ENCODE data around the gene PML.

PML gene

DNA sequence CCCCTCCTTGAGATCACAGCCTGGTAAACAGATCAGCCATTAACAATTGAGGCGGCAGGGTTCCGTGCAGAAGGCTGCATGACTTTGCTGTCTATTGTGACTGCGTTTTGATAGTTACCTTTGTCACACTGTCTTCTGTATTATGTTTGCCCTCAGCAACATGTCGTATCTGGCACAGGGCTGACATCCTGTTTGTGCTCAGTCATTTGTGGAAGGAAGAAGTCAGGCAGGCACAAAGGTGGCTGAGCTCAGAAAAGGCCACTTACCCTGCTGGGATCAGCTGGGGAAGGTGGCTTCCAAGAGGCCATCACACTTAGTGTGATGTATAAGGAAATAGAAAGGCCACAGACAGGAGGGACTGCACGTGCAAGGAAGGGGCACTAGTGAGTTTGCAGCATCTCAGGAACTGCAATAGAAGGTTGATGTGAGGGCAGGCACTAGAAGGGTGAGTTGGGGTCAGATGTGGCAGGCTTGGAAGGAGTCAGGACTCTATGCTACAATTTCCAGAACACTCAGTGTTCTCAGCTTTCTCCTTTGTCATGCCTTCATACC, 13.4 kb downstream of the PML start:
- no peak for DNase-seq (ENCODE audit: low spot score)
- FAIRE-seq: no peak

DNA sequence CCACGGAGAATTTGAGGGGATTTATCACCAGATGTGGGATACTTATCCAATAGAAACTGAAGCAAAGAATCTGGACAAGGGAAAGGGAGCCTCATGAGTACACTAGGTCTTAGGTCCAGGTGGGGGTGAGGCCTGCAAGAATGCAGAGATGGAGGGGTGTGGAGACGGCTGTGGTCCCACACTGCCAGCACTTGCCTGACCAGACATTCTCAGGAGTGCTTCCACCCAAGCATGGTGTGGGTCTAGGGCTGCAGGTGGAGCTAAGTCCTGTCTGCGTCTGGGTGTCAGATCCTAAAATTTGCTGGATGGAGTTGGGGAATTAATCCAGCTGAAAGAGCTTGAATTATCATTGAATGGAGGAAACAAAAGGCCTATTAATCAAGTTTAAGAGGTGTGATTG, 14.4 kb downstream of the PML start:
- no peak for DNase-seq (ENCODE audit: low spot score)
- no peak for FAIRE-seq

- FAIRE-seq (no peak), DNase-seq (ENCODE audit: low spot score) (no peak)
These were observed 16.5 kb downstream of the PML start for GRCh38 chr15:74010929-74011540.

DNA sequence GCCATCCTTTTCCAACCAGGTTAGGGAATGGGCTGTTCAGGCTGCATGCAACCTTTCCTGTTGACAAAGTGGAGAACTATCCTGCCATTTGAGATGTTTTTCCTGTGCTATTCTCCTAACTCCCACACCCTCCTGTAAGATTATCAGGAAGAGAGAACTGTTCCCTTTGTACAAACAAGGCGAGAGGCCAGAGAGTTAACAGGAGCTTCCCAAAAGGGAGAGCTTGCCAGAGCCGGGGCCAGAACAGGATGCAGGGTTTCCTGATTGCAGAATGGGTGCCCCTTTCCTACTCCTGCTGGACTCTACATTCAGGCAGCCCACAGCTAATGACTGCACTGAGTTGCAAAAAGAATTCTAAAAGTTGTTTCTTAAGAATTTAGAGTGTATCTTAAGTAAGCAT, 17.1 kb downstream of the PML start:
- FAIRE-seq: no peak
- no peak for DNase-seq (ENCODE audit: low spot score)

DNA sequence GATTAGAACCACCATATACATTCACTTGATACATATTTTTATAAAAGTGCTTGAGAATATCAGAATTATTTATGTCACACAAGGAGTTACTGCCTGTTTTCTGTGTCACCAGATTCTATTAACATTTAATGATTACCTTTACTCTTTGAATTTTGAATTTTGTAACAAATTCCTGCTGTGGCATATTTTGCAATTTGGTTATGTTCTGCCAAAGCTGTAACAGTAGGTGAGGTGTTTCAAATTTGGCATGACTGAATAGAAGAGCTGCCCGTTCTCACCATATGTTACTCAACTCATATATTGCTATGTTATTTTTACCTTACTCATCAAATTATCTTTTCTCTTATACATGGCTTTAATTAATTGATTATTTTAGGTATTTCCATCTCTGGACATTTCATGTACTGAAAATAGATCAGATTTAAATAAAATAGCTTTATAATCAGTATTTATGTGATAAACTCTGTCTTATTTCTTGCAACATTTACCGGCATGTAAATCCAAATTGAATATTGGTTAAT, 18.9 kb downstream of the PML start:
- FAIRE-seq (no peak), DNase-seq (ENCODE audit: low spot score) (no peak)

DNA sequence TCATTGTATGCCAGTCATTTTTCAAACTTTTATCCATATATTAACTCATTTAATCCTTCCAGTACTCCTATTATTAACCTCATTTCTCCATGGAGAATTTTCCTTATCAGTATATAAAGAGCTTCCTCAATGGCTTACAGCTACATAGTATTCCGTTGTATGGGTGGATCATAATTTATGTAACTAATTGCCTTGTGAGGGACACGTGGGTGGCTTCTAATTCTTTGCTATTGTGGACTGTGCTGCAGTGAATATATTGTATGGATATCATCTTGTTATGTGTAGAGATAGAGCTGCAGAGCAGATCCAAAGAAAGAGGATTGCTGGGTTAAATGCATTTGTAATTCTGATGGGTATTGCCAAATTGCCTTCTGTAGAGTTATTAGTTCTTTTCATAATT, 25.2 kb downstream of the PML start:
- FAIRE-seq (no peak), DNase-seq (ENCODE audit: low spot score) (no peak)

- DNase-seq (ENCODE audit: low spot score) (no peak), FAIRE-seq (no peak)
These were observed 28.4 kb downstream of the PML start for GRCh38 chr15:74022706-74023470.

- DNase-seq (ENCODE audit: low spot score): no peak
- no peak for FAIRE-seq
These were observed 30.2 kb downstream of the PML start for GRCh38 chr15:74024687-74025086.

DNA sequence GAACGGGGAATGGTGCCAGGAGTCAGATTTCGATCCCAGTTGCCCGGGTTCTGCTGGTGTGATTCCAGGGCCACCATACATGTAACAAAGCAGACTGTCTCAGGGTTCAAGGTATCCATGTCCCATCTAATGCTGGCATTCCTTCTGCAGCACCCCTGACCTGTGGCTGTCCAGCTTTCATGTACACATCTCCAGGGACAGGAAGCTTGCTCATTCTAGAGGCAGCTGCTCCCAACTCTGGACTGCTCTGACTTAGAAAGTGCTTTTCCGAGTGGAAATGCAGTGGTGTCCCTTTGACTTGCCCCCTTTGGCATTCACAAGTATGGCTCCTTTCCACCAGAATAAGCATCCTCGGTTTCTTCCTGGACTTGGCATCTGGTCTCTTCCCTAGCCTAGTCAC, 30.9 kb downstream of the PML start:
- DNase-seq (ENCODE audit: low spot score): no peak
- FAIRE-seq: no peak

- DNase-seq (ENCODE audit: low spot score): no peak
- no peak for FAIRE-seq
These were observed 33.2 kb downstream of the PML start for GRCh38 chr15:74027688-74028087.

- FAIRE-seq (no peak), DNase-seq (ENCODE audit: low spot score) (no peak)
These were observed 34.1 kb downstream of the PML start for GRCh38 chr15:74028646-74029045.

GRCh38 chr15:74032046-74032445, 37.5 kb downstream of the PML start:
- DNase-seq (ENCODE audit: low spot score) (no peak), FAIRE-seq (no peak)

DNA sequence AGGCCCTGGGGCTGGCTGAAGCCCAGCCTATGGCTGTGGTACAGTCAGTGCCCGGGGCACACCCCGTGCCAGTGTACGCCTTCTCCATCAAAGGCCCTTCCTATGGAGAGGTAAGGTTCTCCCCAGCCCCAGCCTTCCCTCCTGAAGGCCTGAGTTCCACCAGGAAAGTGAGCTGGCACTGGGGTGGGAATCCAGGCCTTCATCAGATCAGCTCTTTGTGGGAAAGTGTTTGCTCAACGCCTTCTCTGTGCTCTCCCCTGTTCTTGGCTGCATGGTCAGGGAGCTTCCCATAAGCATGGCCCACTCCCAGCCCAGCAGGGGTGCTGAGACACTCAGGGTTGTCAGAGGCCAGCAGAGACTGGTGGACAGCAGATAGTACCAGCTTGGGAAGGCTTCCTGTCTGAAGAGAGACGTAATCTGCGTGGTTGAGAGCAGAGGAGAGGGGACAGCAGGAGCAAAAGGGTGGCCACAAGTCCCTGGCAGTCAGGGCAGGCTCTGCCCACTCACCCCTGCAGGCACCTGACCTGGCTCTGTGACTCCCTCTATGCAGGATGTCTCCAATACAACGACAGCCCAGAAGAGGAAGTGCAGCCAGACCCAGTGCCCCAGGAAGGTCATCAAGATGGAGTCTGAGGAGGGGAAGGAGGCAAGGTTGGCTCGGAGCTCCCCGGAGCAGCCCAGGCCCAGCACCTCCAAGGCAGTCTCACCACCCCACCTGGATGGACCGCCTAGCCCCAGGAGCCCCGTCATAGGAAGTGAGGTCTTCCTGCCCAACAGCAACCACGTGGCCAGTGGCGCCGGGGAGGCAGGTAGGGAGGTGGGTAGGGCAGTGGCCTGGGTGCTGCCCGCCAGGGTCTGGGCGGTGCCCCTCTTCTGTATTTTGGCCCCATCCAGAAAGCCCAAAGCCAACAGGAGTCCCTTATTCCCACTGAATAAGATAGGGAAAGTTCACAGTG, 38.4 kb downstream of the PML start:
- no peak for FAIRE-seq
- no peak for DNase-seq (ENCODE audit: low spot score)

DNA sequence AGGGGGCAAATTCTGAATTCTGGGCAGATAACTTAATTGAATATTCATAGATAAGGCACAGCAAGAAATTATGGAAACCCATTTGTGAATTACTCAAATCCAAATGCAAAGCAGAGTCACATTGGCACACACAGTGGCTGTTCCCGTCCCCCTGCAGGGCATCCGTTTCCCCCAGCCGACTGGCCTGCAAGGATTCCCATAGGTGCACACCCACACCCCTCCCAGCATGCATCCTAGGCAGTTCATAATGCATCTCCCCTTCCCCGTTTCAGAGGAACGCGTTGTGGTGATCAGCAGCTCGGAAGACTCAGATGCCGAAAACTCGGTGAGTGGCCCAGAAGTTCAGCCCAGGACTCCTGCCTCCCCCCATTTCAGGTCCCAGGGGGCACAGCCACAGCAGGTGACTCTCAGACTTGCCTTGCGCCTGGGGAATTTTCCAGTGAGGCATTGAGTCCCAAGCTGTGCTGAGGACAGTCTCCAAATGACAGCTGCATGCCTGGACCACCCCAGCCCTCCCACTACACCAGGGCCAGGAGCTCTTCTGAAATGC, 39.8 kb downstream of the PML start:
- DNase-seq (ENCODE audit: low spot score) (no peak), FAIRE-seq (no peak)

DNA sequence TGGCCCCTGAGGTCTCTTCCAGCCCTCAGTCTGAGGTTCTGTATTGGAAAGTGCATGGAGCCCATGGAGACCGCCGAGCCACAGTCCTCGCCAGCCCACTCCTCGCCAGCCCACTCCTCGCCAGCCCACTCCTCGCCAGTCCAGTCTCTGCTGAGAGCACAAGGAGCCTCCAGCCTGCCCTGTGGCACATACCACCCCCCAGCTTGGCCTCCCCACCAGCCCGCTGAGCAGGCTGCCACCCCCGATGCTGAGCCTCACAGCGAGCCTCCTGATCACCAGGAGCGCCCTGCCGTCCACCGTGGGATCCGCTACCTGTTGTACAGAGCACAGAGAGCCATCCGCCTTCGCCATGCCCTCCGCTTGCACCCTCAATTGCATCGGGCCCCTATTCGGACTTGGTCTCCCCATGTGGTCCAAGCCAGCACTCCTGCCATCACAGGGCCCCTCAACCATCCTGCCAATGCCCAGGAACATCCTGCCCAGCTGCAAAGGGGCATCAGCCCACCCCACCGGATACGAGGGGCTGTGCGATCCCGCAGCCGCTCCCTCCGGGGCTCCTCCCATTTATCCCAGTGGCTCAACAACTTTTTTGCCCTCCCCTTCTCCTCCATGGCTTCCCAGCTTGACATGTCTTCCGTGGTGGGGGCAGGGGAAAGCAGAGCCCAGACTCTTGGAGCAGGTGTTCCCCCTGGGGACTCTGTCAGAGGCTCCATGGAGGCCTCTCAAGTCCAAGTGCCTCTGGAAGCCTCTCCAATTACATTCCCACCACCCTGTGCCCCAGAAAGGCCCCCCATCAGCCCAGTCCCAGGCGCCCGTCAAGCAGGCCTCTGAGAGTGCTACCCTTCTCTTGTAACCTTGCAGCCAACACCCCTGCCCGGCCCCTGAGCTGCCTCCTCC, 40.9 kb downstream of the PML start:
- DNase-seq (ENCODE audit: low spot score): no peak
- FAIRE-seq: no peak

GRCh38 chr15:74036271-74037170, 42.0 kb downstream of the PML start:
- FAIRE-seq (no peak), DNase-seq (ENCODE audit: low spot score) (peak; percentile 30)

DNA sequence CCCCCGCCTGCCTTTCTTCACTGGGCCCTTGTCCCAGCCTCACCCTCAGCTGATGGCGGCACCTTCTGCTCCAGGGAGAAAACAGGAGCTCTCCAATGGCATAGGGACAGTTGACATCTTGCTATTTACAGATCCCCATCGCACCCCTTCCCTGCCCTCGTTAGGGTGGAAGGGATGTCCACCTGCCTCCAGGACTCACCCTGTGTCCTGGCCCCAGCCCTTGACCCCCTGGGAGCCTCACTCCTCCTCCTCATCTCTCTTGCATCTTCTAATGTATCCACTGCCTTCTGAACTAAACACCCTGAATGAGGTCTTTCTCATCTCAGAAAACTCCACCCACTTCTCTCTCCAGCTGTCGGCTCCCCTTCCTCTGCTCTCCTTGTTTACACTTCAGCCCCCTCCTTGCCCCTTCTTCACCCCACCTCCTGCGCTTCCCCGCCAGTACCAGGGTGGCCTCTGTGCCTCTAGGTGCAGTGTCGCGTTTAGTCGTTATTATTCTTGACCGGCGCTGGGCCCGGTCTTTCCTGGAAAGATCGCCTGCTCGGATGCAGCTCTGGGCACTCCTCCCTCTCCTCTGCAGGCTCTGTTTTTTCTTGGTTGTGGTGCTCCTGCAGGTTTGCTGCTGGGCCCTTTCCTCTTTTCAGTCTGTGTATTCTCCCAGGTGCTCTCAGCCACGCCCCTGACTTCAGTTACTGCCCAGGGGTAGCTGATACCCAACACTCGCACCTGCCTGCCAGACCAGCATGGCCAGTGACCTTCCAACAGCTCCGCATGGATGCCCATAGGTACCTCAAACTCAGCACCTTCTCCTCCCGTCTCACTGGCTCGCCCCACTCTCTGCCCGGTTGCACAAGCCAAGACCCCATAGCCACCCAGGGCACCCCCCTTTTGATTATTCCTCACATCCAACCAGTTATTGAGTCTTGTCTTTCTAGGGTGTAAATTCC, 42.9 kb downstream of the PML start:
- DNase-seq (ENCODE audit: low spot score) (no peak), FAIRE-seq (no peak)

All from RCC 7860 (cell line).